IPS DF 19.7 (cell line): ENCODE data around the gene RNF157.

ENCODE experiments used
- DNase-seq: peaks from one replicate; pipeline ENCODE4 v3.0.0-alpha.2; 2013; ENCODE audit warnings: low read depth, low spot score

The RNF157 gene

DNA sequence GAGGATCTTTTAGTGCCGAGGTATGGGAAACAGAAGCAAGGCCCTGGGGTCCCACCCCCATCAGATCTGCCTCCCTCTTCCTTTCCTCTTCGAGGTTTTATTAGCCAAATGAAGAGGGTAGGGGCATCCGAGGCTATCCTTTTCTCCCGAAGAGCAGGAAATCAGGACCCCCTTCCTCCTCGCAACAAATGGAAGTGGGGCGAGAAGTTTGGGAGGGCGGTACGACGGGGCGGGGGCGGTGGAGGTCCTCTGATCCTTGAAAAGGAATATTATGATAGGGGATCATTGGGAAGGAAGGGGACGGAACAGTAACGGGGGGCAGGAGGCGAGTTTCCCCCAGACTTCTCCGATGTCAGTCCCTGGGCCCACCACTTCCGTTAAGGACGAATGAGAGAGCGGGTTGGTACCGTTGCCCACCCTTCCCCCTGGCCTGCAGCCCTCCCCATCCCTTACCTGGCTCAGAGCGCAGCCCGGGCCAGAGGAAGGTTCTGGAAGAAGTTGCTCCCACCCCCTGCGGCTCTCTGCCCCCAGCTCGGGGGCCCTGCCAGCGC, 99.6 kb downstream of the RNF157 start:
- no peak for DNase-seq

- DNase-seq: no peak
Observed at GRCh38 chr17:76139801-76140660, 100.3 kb downstream of the RNF157 start.

GRCh38 chr17:76138896-76139752, 101.2 kb downstream of the RNF157 start:
- DNase-seq: no peak

- no peak for DNase-seq
Observed at GRCh38 chr17:76138234-76138895, 101.9 kb downstream of the RNF157 start.

DNA sequence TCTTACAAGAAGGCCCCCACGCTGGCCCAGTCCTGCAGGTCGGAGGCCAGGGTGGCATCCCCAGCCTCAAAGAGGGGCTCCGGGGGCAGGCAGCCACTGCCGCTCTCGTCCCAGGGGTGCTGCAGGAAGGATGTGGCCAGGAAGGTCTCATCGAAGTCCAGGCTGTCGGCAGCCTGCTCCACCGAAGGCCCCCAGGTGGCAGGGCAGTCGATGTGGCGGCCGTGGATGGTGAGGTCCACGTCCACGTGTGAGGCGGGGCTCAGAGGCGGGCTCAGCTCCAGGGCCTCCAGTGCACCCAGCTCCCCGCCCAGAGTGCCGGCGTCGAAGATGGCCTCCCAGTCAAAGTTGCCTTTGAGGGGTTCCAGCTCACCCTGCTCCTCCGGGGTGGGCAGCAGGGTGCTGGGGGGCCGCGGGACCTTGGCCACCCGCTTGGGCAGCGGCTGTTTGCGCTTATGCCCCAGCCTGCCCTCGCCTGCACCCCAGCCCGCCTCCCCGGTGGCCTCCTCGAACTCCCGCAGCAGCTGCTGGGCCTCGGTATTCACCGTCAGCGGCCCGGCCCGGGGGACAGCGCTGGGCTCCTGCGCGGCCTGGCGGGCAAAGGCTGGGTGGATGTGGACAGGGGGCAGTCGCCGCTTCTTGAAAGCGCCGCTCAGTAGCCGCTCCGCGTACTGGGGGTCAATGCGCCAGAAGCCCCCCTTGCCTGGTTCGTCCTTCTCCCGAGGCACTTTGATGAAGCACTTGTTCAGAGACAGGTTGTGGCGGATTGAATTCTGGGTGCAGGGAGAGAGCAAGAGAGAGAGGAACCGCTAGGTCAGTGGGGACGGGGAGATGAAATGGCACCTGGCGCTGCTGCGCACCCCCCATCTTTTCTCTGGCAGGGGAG, 102.7 kb downstream of the RNF157 start:
- no peak for DNase-seq

DNA sequence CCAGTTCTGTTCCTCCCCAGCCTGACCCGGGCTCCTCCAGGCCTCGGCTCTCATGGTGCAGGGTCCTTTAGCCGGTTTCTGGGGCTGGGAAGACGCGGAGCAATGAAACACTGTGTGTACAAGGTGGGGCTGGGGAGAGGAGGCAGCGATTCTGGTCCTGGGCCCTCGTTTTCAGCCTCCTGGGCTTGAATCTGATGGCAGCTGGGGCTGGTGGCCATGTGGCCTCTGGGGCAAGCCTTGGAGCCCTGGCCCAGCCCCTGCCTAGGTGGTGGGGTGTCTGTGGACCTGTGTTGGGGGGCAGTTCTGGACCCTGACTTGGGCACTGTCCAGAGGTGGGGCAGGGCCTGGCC, 103.3 kb downstream of the RNF157 start:
- DNase-seq: no peak

- DNase-seq: no peak
Observed at GRCh38 chr17:76136276-76137000, 103.9 kb downstream of the RNF157 start.

DNA sequence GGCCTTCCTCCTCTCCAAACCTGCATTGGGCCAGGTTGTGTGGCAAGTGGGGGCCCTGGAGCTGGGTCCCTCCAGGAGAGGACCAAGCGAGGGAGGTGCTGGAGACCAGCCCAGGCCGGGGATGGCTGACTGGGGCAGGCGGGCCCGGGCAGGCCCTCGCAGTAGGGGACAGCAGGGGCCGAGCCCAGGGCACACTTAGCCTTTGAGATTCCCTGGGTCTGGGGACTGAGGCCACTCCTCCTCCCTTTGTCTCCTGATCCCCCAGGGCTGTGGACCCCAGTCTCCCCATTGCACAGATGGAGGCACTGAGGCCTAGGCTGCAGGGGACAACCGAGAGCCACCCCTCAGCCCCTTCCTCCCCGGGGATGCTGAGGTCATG, 104.5 kb downstream of the RNF157 start:
- no peak for DNase-seq

GRCh38 chr17:76134911-76135809, 105.1 kb downstream of the RNF157 start:
- DNase-seq: no peak

DNA sequence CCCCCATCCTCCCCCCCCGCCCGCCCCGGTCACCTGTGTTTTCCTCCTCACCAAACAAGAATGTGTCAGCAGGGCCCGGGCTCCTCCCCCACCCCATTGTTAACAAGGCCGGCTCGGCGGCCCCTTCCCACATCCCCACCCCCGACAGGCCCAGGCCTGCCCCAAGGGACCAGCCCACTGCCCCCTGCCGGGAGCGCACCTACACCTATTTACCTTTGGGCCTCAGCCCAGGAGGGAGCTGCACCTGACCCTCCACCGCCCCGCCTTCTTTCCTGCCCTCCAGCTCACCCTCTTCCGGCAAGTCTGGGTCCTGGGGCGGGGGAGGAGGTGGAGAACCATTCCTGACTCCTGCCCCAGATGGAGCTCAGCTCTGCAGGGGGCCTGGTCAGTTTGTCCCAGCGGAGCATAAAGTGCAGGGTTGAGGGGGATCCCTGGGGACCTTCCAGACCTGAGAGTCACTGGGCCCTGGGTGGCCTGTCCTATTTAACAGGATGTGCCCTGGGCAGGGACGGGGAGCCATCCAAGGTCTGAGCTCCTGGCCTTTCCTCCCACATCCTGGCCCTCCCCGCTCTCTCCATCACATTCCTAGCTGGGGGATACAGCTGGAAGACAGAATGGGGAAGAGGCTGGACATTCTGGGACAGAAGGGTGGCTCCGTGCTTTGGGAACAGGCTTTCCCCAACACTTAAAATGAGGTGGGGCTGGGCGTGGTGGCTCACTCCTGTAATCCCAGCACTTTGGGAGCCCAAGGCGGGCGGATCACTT, 107.5 kb downstream of the RNF157 start:
- no peak for DNase-seq

DNA sequence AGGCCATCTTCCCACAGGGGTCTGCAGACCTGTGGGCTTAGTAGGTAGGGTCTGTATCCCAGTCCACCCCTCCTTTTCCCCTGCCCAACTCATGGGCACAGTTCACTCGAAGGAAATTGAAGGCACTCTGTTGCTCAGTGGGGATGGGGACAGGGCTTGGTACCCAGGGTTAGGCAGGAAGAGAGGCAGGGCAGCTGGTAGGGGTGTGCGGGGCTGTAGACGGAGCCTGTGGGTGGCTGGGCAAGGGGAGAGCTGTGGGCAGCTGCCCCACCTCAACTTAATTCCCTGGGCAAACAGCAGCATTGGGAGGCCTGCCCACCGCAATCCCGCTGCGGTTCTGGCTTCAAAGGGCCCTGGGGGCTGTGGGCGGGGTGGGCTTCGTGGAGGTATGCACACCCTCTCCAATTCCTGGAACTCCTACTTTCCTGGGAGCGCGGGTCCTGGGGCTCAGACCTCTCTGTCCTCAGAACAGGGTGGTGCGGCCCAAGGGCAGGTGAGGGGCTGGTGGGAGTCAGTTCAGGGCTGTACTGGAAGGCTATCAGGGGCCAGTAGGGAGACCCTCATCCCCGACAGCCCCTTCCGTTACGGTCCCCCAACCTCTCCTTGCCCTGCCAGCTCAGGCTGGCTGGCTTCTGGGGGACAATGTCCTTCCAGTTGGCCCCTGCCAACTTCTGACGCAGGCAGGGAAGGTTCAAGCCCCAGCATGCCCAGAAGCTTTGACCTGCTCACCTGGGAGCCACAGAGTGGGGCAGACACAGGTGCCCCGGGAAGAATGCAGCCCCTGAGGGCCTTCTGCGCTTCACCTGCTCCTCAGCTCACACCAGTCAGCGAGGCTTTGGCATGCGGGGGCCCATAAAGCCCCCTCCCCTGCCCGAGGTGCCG, 108.4 kb downstream of the RNF157 start:
- DNase-seq: no peak

DNA sequence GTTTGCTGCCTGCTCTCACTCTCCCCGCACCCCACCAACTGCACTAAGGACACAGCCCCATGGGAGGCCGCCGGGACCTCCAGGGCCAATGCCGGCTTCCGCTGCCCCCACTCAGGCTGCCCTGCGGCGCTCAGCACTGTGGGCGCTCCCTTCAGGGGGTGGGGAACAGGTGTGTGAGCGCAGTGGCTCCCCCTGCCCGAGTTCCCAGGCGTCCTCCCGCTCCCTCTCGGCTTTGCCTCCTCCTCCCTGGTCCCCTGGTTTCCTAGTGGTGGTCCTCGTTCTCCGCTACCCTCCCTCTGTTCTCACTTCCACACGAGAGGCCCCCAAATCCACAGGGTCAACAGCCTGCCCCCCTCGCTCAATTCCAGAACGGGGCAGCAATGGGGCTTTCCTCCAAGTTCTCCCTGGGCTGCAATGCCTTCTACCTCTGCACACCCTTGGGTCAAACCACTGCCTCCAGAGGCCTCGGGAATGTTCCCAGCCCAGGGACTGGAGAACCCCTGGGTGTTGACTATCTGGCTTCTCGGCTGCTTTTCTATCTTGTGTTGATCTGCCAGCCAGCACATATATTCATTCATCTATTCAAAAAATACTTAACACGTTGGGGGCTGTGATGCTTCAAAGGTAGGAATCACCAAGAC, 109.1 kb downstream of the RNF157 start:
- no peak for DNase-seq

DNA sequence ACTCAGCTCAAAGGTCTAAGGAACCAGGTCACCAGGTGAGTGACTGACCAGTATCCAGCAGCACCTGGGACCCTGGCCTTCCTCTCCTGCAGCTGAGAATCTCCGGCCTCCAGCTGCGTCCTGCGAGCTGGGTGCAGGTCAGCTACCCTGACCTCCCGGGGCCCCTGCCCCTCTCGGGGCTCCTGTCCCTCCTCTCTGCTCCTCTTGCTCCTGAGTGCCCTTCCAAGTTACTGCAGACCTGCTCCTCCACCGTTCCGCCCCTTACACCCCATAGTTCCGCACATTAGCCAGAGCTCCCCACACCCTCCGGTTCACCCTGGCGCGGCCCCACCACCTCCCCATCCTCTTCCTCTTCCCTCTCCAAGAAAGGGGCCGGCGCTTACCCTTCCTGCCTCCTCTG, 109.8 kb downstream of the RNF157 start:
- DNase-seq: no peak

GRCh38 chr17:76125922-76126321, 114.4 kb downstream of the RNF157 start:
- DNase-seq: no peak

DNA sequence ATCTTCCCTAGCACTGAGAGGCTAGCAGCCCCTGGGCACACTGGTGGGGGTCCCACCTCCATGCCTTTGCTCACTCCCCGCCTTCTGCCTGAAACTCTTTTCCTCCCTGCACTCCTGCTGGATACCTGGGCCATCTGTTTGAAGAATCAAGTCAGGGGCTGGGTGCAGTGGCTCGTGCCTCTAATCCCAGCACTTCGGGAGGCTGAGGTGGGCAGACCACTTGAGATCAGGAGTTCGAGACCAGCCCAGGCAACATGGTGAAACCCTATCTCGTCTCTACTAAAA, 115.0 kb downstream of the RNF157 start:
- DNase-seq: no peak

- DNase-seq: no peak
Observed at GRCh38 chr17:76124582-76125390, 115.5 kb downstream of the RNF157 start.
